HL-60 (cell line): ENCODE measurements around the gene HNRNPF.

ENCODE experiments used
- DNase-seq, 2 experiments: peaks; one replicate each; pipeline ENCODE4 v3.0.0-alpha.2; 2010 to 2020; ENCODE audit warnings: low read depth in 1 of 2, low spot score in 1 of 2
- H3K27ac ChIP-seq: fragments of 250-450 bp; sonication (Bioruptor Pico); replicated peaks from 2 replicates; pipeline ENCODE4 v1.5.1; 2020; ENCODE audit warnings: mild to moderate bottlenecking, moderate library complexity
- H3K27me3 ChIP-seq: fragments of 250-450 bp; sonication (Bioruptor Pico); 2 replicates; pipeline ENCODE4 v1.5.1; 2021; ENCODE audit warnings: mild to moderate bottlenecking, moderate library complexity; ENCODE audit not compliant: insufficient read depth, poor library complexity, severe bottlenecking
- H3K4me3 ChIP-seq: replicated peaks from 2 replicates; pipeline ENCODE4 v1.5.1; 2011; ENCODE audit warnings: mild to moderate bottlenecking, control low read depth, low read length; ENCODE audit not compliant: insufficient read depth
- CTCF ChIP-seq: IDR thresholded peaks from one replicate; pipeline ENCODE4 v1.5.1; 2011; ENCODE audit warnings: low read length, control low read depth, inconsistent platforms; ENCODE audit not compliant: insufficient read depth
- GABPA ChIP-seq: IDR thresholded peaks from 2 replicates; pipeline ENCODE4 v1.6.1; 2012; ENCODE audit warnings: low read depth
- POLR2AphosphoS5 ChIP-seq: IDR thresholded peaks from 2 replicates; pipeline ENCODE4 v1.6.1; 2012; ENCODE audit warnings: low read depth
- REST ChIP-seq: IDR thresholded peaks from 2 replicates; pipeline ENCODE4 v1.6.1; 2012; ENCODE audit warnings: low read depth; ENCODE audit not compliant: insufficient replicate concordance
- SPI1 ChIP-seq: IDR thresholded peaks from 2 replicates; pipeline ENCODE4 v1.6.1; 2012; ENCODE audit warnings: low read depth, mild to moderate bottlenecking, borderline replicate concordance

HNRNPF gene

GRCh38 chr10:43399320-43400310, 9.4 kb downstream of the HNRNPF start:
- H3K27ac ChIP-seq, result peak overlapping the region; percentile 96
- DNase-seq, result peak; percentile 40 to 74
- no peak for TF ChIP-seq GABPA
- no peak for TF ChIP-seq REST
- TF ChIP-seq POLR2AphosphoS5, result 0 out of 2 replicates have a peak, but pooled peaks have one; percentile 9
- TF ChIP-seq CTCF, result no peak
- H3K4me3 ChIP-seq, result peak overlapping the region; percentile 12; the same call in 1 of the 2 replicates
- H3K27me3 ChIP-seq, result no peaks in the 10 kb centered on the region

GRCh38 chr10:43398939-43399319, 10.1 kb downstream of the HNRNPF start:
- TF ChIP-seq REST (no peak), POLR2AphosphoS5 (0 out of 2 replicates have a peak, but pooled peaks have one; percentile 9)
- no peak for DNase-seq
- Histone ChIP-seq H3K27me3 (no peaks in the 10 kb centered on the region), H3K4me3 (peak overlapping the region; percentile 66), H3K27ac (peak overlapping the region; percentile 96)

GRCh38 chr10:43396928-43397624, 11.9 kb downstream of the HNRNPF start:
- TF ChIP-seq GABPA (0 out of 2 replicates have a peak, but pooled peaks have one; percentile 56), CTCF (no peak), REST (peak; percentile 48), SPI1 (peak; percentile 93), POLR2AphosphoS5 (peak; percentile 97)
- peak overlapping the region; percentile 96 for H3K27ac ChIP-seq
- H3K4me3 ChIP-seq, result peak overlapping the region; percentile 66
- peak; percentile 84 to 95 for DNase-seq
- H3K27me3 ChIP-seq, result no peaks in the 10 kb centered on the region
